ENCODE results near the gene LRRC43.

- no peak for TF ChIP-seq CTCF (IDR thresholded peaks at IDR 0.05)
- TF ChIP-seq POLR2A (IDR thresholded peaks at IDR 0.05): no peak
Measured at GRCh38 chr12:122182887-122183587, at the start of gene LRRC43.

Data from uterus (tissue), 2 donors.